Spleen (tissue), 7 donors: ENCODE results near the gene DSG3.

Experiments
- POLR2A ChIP-seq, 3 donors: fragments of 450-650 bp; IDR thresholded peaks; one replicate each; pipeline ENCODE4 v1.5.1; 2017; ENCODE audit warnings: antibody characterized with exemption in 3 of 3, mild to moderate bottlenecking in 1 of 3
- POLR2AphosphoS5 ChIP-seq, 3 donors: sonication (generic); formaldehyde crosslinking; IDR thresholded peaks; one replicate each; pipeline ENCODE4 v1.5.1; 2017; ENCODE audit warnings: antibody characterized with exemption in 3 of 3
- TF ChIP-seq, protein P1 (sequence below), 11 experiments: fragments of 200-600 bp in 7 of 11; fragments of 450-650 bp in 4 of 11; sonication (generic) in 4 of 11; IDR thresholded peaks in 8 of 11; conservative IDR thresholded peaks in 3 of 11; 1 replicate in 7 of 11; 2 replicates in 4 of 11; pipeline versions ENCODE4 v1.4.0 to v1.8.0; 2016 to 2021; ENCODE audit warnings: antibody characterized with exemption in 11 of 11, inconsistent platforms in 4 of 11, mild to moderate bottlenecking in 1 of 11
- donor health status: DM: no; HTN: no; CAD: no; lungs with moderate emphysema.
- donor health status: DM: no; HTN: no; CAD: no.
- donor health status: DM: no; HTN: no; CAD: no.

- no peak for TF ChIP-seq POLR2A (IDR thresholded peaks at IDR 0.05)
- TF ChIP-seq, protein P1, sequence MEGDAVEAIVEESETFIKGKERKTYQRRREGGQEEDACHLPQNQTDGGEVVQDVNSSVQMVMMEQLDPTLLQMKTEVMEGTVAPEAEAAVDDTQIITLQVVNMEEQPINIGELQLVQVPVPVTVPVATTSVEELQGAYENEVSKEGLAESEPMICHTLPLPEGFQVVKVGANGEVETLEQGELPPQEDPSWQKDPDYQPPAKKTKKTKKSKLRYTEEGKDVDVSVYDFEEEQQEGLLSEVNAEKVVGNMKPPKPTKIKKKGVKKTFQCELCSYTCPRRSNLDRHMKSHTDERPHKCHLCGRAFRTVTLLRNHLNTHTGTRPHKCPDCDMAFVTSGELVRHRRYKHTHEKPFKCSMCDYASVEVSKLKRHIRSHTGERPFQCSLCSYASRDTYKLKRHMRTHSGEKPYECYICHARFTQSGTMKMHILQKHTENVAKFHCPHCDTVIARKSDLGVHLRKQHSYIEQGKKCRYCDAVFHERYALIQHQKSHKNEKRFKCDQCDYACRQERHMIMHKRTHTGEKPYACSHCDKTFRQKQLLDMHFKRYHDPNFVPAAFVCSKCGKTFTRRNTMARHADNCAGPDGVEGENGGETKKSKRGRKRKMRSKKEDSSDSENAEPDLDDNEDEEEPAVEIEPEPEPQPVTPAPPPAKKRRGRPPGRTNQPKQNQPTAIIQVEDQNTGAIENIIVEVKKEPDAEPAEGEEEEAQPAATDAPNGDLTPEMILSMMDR (IDR thresholded peaks at IDR 0.05 in 8 of 11, conservative IDR thresholded peaks at IDR 0.05 in 3 of 11): no peak
- no peak for TF ChIP-seq POLR2AphosphoS5 (IDR thresholded peaks at IDR 0.05)
Measured at GRCh38 chr18:31417850-31418249, 29.7 kb upstream of the DSG3 start.
